OCI-LY7 (cell line): ENCODE data around the gene RPS21.

Experiments used
- EZH2phosphoT487 ChIP-seq: fragments of 200-600 bp; sonication (generic); IDR thresholded peaks from 2 replicates; pipeline ENCODE4 v1.6.1; 2018; ENCODE audit warnings: low read depth, borderline replicate concordance, mild to moderate bottlenecking, mixed run types, antibody characterized with exemption, low read length, moderate library complexity, mixed read lengths
- TF ChIP-seq, protein P1 (sequence below): fragments of 200-600 bp; sonication (generic); conservative IDR thresholded peaks from 2 replicates; pipeline ENCODE4 v1.5.1; 2014; ENCODE audit warnings: mild to moderate bottlenecking, antibody characterized with exemption, low read length, moderate library complexity, mixed read lengths

DNA sequence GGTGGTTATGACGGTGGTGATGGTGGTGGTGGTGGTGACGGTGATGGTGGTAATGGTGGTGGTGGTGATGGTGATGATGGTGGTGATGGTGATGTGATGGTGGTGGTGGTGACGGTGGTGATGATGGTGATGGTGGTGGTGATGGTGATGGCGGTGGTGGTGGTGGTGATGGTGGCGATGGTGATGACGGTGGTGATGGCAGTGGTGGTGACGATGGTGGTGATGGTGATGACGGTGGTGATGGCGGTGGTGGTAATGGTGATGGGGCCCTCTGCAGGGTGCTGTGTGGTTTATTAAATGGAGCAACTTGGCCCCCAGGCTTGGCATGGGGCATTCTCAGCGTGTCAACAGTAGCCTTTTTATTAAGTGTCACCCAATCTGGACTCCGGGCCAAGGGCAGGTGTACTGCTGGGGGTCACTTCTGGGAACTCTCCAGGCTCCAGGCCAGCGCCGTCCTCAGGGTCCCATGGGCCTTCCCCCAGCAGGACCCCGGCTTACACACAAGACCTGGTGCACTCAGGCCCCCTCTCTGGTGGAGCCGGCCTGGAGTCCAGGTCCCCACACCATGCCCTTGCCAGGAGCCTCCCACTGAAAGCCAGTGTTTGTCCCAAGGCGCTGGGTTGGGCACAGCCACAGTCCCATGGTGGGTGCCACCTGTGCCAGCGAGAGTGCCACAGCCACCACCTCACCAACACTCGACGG is 11.4 kb downstream of the RPS21 start:
- TF ChIP-seq, protein P1, sequence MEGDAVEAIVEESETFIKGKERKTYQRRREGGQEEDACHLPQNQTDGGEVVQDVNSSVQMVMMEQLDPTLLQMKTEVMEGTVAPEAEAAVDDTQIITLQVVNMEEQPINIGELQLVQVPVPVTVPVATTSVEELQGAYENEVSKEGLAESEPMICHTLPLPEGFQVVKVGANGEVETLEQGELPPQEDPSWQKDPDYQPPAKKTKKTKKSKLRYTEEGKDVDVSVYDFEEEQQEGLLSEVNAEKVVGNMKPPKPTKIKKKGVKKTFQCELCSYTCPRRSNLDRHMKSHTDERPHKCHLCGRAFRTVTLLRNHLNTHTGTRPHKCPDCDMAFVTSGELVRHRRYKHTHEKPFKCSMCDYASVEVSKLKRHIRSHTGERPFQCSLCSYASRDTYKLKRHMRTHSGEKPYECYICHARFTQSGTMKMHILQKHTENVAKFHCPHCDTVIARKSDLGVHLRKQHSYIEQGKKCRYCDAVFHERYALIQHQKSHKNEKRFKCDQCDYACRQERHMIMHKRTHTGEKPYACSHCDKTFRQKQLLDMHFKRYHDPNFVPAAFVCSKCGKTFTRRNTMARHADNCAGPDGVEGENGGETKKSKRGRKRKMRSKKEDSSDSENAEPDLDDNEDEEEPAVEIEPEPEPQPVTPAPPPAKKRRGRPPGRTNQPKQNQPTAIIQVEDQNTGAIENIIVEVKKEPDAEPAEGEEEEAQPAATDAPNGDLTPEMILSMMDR, result no peak
- no peak for TF ChIP-seq EZH2phosphoT487
